GM18861 (cell line): ENCODE results near the gene VPS37B.

Source experiments
- ATAC-seq: cut with Tn5 transposase; IDR thresholded peaks from one replicate; pipeline ENCODE4 v1.9.1; 2021; ENCODE audit not compliant: unreplicated experiment

Gene VPS37B

DNA sequence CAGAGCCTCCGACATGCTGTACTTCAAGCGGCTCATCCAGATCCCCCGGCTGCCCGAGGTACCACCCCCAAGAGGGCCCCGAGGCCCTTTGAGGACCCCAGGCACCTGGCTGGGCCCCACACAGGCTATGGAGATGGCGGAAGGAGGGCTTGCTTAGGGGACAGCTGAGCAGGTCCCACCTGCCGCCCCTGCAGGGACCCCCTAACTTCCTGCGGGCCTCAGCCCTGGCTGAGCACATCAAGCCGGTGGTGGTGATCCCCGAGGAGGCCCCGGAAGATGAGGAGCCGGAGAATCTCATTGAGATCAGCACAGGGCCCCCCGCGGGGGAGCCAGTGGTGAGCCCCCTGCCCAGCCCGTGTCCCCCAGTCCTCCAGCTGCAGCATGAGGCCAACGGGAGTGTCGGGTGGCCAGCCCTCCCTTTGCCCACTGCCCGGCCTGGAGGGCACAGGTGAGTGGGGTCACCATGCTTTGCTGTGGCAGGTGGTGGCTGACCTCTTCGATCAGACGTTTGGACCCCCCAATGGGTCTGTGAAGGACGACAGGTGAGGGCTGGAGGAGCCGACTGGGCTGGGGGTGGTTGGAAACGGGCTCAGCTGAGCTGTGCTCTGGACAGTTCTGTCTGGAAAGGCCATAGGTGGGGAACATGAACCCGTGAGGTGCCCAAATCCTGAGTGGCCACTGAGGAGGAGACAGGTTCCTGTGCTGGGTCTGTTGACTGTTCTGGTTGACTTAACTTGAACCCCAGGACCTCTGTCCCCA is 40.7 kb downstream of the VPS37B start:
- no peak for ATAC-seq

DNA sequence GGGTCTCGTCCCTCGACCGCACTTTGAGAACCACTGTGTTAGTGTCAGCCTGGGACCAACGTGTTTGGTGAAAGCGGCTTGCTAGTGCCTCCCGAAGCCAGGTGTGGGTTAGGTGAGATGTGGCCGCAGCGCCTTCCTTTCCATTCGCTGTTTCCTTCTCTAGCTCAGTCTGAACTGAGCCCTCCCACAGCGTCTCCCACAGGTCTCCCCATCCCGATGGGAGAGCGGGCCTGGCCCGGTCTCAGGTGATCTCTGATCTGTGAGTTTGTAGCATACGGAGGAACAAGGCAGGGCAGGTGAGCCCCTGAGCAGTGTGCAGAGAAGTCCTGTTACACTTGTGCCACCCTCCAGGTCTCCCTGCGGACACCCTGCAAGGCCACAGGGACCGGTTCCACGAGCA is 41.4 kb downstream of the VPS37B start:
- ATAC-seq, result no peak

DNA sequence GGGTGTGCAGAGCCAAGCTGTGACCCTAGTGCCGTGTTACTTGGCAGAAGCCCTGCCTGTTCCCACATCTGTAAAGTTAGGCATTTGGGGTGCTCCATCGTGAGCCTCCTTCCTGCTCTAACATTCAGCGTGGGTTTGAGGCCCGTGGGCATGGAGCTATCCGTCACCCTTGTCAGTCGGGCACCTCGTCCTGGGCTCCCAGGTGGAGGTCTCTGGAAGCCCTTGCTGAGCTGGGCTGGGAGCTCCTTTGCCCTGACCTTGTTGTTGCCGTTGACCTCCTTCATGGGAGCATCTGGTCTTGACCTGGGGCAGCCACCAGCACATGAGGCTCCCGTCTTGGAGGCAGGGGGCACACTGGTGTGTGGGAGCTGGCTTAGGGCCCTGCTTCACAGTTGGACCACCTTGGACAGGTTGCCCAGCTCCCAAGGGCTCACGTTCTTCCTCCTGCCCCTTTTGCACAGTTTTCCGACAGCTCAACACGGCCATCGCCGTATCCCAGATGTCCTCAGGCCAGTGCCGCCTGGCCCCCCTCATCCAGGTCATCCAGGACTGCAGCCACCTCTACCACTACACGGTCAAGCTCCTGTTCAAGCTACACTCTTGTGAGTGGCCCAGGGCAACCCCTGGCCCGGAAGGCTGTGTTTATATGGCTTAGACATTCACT is 42.2 kb downstream of the VPS37B start:
- no peak for ATAC-seq

DNA sequence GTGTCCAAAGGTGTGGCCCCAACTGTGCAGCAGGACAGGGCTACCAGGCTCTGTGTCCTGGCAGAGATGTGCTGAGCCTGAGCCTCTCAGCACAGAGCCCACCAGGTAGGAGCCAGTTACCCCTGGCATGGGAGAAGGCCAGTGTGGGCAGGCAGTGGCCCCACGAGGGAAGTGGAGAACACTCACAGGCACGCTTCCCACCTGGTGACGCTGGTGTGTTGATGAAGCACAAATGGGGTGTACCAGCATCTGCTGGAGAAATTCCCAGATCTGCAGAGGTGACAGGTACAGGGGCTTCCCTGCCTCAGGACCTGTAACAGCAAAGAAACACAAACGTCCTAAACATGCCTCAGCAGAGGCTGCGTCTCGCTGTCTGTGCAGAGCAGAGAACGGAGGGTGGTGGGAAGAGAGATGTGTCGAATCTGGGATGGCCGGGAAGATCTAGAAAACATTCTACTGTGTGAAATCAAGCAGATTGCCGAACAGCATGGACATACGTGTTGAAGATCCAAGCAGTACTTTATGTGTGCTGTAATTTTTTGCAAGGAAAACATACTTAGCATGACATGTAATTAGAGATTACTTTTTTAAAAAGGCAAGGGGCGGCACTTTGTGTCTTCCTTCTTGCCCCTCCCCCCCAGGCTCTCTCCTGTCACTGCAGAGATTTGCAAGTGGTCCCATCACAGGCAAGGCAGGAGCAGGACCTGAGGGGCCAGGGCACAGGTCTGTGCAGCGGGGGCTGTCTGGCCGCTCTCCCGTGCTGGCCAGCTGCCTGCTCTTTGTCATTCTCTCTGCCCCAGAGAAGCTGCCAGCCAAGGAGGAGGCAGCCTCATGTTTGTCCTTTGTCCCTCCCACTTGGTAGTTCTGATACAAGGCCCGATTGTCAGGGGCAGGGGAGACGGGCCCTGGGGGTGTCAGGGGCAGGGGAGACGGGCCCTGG is 43.3 kb downstream of the VPS37B start:
- no peak for ATAC-seq

DNA sequence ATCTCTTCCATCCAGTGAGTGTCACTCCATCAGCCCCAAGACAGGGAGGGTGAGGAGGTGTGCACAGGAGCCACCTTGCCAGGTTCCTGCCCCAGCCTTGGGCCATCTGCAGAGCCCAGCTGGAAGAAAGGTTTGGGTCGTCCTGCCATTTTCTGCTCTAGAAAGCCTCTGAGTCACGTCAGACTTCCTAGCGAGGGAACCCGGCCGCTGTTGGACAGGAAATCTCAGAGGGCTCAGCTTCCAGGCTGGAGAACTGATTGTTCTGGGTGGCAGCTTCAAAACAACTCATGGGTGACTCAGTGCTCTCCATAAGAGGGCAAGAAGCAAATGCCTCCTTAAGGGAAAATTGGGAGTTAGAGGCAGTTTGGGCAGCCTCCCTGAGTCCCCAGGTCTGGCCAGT is 44.1 kb downstream of the VPS37B start:
- ATAC-seq, result no peak

DNA sequence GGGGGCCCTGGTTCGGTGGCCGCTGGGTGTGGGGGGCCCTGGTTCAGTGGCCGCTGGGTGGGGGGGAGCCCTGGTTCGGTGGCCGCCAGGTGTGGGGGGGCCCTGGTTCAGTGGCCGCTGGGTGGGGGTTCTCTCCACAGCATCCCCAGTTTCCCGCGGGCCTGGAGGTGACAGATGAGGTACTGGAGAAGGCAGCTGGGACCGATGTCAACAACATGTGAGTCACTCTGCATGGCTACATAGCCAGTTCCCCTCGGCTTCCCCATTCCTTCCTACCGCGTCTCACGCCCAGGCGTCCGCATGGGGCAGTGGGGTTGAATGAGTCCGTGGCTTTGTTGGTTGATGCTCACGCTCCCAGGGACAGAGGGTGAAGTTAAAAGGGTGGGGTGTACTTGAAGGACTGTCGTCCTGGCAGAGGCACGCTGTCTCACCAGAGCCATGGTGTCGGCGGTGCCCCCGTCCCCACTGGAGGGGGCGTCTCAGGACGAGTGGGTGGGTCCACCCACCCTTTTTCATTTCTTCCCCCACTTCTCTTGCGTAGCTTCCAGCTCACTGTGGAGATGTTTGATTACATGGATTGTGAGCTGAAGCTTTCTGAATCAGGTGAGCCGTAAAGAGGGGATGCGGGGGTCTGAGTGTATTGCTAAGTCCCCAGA is 45.1 kb downstream of the VPS37B start:
- ATAC-seq, result no peak

DNA sequence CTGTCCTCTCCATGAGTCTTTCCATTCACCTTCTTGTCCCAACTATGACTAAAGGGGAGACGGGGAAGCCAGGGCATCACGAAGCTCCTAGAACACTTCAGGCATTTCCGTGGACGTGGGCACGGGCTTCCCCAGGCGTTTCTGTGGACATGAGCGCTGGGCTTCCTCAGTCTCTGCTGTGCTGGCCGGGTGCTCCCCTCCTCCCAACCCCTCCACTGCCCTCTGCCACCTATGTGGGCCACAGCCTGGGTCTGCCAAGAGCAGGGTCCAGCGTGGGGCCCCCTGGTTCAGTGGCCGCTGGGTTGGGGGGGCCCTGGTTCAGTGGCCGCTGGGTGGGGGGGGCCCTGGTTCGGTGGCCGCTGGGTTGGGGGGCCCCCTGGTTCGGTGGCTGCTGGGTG is 45.9 kb downstream of the VPS37B start:
- ATAC-seq, result no peak

DNA sequence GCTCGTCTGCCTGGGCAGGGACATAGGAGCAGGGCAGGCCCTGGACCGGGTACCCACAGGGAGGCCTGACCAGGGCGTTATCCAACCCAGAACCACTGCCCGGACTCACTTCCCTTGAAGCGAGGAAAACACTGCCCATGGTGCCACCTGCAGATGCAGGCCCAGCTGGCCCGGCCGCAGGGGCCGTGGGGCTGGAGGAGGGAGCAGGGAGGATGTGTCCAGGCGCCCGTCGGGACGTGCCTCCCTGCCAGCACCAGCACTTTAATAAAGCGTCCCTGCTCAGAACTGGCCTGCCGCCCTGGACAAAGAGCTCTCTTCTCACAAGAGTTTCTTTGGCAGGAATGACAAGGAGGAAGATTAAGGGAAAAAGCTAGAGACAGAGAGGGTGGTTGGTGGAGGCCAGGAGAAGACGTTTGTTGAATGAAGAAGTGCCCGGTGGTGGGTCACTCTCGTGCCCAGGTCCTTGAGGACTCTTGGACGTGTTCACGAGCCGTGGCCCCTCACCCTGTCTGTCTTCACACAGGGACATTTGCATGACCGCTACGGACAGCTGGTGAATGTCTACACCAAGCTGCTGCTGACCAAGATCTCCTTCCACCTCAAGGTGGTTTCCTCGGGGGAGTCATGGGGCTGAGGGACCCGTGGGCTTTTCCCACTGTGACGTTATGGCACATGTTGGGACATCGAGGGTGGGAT is 46.4 kb downstream of the VPS37B start:
- ATAC-seq, result no peak

DNA sequence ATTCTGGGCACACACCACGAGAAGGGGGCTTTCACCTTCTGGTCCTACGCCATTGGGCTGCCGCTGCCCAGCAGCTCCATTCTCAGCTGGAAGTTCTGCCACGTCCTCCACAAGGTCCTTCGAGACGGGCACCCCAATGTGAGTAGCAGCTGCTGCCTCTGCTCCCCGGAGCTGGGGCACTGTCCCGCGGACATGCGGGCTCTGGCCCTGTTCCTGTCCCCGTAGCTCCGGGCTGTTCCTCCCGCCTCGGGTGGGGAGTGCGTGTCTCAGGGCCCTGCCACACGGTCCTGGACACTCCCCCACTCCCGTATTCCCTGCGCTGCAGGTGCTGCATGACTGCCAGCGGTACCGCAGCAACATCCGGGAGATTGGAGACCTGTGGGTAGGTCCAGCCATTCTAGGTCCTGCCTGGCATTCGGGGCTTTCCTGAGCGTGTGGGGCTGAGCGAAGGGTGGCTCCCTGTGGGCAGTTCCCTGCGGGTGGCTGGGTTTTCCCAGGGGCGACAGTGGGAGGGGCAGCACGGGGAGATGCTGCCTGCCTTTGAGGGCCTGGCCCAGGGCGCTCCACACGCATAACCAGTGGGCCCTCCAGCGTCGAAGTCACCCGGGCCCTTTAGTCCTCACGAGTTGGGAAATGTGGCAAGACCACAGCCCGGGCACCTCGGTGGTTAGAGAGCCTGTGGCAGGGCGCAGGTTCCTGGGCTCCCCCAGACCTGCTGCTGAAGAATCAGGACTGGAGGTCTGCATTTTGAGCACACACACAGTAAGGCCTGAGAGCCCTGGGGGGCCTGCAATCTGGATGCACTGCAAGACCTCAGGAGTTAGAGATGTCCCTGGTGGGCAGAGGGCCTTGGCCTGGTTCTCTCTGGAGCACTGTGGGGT is 47.2 kb downstream of the VPS37B start:
- no peak for ATAC-seq

DNA sequence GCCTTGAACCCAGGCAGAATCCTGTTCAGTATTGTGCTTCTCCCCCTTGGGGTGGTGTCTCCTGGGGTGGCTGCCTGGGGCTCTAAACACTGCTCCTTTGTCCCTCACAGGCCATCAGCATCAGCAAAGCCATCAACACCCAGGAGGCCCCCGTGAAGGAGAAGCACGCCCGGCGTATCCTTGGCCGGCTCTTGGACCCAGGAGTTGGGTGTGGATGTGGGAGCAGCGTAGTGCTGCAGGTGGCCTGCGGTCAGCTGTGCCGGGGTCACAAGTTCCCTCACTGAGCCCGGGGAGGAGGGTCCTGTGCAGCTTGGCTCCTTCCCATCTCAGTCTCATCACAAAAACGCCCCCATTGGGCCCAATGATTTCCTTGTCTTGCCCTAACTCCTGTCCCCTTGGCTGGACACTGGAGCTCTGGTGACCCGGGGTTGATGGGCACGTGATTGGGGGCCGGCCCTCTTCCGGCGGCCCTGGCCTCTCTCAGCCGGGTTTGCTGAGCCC is 48.0 kb downstream of the VPS37B start:
- no peak for ATAC-seq

DNA sequence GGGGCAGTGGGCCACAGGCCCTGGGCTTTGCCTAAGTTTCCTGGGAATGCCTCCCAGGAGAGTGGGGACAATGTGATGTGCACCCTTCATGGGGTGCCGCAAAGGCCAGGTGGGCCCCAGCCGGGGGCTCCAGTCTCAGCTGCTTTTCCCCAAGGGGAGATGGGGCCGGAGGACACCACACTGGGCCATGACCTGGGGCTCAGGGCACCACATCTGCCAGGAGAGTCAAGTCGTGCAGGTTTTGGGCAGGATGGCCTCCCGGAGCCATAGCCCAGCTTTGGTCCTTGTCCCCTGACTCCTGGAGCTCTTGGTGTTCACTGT is 48.4 kb downstream of the VPS37B start:
- ATAC-seq, result no peak

DNA sequence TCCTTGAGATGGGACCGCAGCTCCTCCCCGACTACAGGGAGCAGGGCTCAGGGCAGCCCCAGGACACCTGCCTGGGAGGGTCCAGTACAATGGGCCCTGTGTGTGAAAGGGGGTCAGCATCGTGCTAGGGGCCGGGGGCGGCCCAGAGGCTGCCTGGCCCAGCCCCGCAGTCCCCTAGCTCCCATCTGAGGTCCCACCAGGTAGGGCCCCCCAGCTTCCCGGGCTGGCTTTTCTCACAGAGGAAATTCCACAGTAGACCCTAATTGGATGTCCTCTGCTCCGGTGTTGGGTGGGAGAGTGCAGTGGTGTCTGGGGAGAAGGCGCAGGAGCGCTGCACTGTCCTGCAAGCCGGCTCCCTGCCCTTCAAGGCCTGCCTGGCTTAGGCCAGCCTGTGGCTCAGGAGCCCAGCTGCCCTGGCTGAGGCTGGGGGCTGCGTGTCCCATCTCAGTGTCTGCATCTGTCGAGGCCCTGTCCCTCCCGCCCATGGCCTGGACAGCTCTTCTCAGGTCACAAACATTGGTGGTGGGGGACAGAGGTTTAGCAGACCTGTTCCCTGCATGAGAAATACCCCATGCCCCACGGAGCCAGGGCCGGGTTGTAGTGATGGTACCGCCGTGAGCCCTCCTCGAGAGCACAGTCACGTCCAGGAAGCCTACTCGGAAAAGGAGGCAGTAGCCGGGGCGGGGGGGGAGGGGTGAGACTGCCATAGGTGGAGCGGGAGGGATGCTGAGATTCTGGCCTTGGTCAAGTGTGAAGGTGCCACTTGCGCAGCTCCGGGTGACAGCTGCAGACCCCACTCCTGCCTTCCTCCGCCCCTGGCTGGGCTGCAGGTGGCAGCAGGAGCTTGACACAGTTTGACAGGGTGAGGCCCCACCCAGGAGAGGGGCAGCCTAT is 49.1 kb downstream of the VPS37B start:
- ATAC-seq, result no peak

DNA sequence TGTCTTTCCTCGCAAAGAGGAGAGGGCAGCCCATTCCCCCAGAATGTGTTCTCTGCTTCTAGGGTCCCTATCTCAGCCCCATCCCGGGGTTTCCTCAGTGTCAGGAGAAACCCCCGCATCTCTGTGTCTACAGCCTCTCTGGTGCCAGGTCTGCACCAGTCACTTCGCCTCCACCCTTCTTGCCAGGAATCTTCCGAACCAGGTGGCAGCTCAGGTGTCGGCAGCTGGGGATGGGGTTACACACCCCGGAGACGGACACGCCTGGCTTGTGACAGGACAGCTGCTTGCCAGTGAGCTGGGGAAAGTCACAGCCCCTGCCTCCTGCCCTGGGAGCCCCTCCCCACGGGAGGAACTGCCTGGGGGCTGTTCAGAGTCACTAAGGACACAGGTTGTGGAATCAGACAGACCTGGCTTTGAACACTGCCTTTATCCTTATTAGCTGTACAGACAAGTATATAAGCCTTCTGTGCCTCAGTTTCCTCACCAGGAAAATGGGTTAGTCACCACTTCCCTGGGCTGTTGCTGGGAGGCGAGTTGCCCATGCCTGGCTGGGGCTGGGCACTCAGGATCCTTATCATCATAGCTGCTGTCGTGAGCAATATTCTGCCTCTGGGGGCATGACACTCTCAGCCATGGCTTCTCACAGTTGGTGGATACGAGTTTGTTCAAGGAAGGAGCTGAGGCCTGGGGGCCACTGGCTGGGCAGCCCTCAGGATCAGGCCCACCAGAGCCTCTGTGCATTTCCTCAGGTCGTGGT is 49.9 kb downstream of the VPS37B start:
- no peak for ATAC-seq

DNA sequence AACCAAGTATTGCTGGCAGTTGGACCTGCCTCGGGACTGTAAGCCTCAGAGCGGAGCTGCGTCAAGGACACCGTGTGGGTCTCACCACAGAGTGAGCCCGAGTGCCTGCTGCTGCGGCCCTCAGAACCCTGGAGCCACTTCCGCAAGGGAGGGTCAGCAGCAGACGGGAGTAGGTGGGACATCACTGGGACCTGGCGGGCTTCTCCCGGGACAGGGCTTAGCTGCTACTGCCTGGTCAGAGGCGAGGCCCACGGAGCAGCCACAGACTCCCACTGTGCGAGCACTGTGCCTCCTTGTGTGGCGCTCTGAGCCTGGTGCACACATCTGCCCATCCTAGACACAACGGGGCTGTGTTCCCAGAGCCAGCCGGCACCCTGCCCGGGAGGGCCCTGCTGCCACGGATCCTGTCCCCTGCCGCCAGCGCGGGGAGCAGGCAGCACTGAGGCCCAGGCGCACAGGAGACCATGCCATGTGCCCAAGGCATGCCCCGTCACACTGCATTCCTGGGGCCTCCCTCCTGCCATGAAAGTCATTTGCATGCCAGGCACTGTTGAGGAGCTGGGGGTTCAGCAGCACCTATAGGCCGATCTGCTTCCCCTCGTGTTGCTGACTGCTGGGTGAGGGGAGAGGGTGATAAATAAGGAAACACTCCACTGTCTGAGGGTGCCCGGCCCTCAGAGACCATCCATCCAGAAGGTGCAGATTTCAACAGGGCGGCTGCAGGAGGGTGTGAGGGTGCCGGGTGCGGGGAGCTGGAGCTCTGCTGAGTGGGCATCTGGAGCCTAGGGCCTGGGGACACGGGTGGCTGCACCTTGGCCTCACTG is 50.7 kb downstream of the VPS37B start:
- ATAC-seq, result no peak

DNA sequence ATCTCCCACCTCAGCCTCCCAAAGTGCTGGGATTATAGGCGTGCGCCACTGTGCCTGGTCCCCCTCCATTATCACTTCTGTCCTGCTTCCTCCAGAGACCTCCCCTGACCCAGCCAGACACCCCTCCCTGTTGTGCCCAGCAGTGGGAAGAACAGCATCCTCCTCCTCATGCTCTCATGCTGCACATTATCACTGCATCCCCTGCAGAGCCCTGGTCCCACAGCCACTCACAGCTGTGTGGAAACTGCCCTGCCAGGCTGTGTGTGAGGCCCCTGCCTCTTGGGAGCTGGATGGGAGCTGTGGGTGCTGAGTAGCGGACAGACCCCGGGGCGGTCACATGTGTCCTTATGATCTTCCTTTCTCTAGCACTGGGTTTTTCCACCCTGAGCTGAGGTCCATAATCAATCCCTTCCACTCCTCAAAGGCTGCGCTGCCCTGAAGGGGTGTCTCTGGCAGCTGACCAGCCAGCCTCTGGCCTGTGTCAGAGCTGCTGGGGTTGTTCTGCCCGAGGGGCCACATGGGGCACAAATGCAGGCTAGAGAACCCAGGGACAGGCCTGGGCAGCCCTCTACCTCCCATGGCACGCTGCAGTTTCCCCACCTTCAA is 51.5 kb downstream of the VPS37B start:
- no peak for ATAC-seq

DNA sequence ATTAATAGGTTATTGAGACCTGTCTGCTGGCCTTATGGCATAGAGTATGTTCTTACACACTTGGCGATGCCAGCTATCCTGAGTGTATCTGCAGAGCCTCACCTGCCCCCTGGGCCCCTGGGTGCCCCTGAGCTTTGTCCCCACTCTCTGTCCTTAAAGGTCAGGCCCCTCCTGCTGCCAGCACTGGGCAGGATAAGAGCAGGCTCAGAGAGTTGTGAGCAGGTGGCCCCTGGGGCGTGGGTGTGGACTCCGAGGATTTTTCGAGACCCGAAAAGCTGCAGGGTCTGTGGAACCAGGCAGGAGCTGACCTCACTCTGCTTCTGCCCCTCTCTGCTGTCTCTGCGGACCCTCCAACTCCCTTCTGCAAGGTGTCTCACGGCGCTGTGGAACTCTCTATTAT is 52.5 kb downstream of the VPS37B start:
- ATAC-seq, result no peak
